LoVo (cell line): ENCODE measurements around the gene SLIT1.

Source experiments
- DNase-seq: peaks from one replicate; pipeline ENCODE4 v3.0.0-alpha.2; 2016; ENCODE audit warnings: low spot score

SLIT1 gene

GRCh38 chr10:97079448-97079847 is 106.3 kb downstream of the SLIT1 start:
- no peak for DNase-seq

DNA sequence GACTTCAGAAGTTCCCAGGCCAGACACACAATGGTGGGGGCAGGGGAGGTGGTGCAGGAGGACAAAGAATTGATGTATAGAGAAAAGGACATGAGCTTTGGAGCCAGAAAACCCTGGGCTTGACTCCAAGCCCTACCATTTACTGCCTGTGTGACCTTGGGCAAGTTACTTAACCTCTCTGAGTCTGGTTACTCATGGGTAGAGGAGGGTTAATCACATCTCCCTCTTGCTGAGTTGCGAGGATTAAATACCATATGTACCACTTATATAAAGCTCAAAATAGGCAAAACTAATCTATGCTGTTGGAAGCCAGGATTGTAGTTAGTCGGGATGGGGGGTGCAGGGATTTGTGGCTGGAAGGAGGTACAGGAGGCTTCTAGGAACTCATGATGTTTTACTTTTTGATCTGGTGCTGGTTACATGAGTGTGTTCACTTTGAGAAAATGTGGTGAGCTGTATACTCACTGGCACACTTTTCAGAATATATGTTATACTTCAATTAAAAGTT is 106.8 kb downstream of the SLIT1 start:
- no peak for DNase-seq

- DNase-seq, result no peak
These were observed 107.4 kb downstream of the SLIT1 start for GRCh38 chr10:97078261-97078937.

GRCh38 chr10:97076781-97077180 is 109.0 kb downstream of the SLIT1 start:
- no peak for DNase-seq

GRCh38 chr10:97075961-97076525 is 109.7 kb downstream of the SLIT1 start:
- DNase-seq, result no peak

DNA sequence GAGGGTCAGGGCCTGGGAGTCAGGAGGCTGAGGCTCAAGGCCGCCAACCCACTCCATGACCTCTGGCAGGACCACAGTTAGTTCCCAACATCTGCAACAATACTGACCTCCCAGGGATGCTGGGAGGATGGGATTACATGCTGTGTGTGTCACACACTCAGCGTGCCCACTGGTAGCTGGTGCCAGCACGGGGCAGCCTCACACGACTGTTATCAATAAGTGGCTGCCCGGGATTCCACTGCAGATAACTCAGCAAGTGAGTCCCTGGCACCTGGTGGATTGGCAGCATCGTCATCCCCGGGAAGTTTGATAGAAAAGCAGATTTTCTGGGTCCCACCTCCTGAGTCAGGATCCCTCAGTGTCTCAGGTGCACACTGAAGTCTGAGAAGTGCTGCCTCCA is 110.3 kb downstream of the SLIT1 start:
- DNase-seq, result no peak

DNA sequence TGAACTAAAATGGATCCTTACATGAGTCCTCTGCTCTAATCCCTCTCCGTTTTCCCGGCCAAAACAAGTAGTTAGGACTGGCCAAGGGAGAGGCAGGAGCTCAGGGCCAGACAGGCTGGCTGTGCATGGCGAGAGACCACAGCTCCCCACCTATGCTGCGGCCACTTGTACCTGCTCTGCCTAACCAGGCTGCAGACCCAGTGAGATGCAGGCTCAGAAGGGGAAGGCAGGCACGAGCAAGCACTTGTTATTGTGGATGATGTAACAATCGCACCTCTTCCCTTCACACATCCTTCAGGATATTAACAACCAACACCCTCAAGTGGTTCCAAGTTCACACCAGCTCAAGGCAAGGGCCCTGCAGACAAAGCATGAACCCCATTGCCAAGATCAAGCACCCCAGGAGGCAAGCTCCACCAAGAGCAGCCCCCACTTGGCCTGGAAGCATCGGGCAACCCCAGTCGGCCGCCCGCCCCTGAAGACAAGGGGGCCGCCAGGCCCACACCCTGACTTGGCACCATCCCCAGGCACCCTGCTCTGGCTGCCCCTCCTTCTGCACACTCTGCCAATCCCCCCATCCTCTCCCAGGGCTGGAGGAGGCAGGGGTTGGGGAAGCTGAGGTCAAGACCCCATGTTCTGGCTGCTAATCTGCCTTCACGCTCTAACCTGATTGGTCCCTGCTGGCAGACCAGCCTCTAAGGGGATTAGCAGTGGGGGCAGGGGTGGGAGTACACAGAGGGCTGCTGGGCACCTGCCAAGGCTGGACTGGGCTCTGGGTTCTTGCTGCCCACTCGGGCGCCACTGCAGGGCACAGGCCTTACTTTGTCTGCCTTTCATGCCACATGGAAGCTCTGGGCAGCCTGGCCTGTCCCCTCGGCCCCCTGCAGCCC is 111.3 kb downstream of the SLIT1 start:
- no peak for DNase-seq

- DNase-seq, result peak; percentile 76
These were observed 112.7 kb downstream of the SLIT1 start for GRCh38 chr10:97072851-97073665.

DNA sequence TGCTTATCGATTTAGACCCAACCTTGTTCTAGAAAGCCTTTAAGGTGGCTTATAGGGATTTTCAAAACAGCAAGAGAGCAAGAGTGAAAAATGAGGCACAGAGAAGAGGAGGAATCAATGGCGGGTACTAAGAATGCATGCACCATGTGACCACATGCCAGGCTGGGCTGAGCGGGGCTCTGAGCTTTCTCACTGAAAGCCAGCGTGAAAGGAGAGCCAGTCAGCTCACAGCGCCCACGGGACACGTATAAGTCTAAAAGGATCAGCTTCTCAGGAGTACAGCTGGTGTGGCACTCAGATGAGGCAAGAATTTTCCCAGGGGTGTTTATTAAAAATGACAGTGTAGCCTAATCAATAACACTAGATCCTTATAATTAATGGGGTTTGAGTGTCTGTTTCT is 114.3 kb downstream of the SLIT1 start:
- DNase-seq, result no peak

GRCh38 chr10:97069576-97070362 is 116.0 kb downstream of the SLIT1 start:
- DNase-seq, result peak; percentile 96

DNA sequence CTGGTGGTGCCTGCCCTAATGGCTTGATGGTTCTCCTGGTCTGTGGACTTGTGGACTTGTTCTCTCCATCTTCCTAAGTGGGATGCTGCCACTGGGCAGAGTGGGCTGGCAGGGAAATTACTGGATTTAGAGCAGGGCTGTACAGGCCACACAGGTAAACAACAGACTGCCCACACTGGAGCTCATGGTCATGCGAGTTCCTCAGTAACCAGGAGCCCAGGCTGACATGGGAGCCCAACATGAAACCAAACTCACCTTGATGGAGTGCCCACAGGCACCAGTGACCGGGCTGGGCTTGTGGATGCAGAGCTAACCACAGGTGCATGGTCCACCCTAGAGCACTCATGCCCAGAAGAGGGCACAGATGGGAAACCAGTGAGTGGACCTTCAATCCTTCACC is 116.7 kb downstream of the SLIT1 start:
- no peak for DNase-seq

GRCh38 chr10:97067716-97068391 is 117.9 kb downstream of the SLIT1 start:
- no peak for DNase-seq

- no peak for DNase-seq
These were observed 118.7 kb downstream of the SLIT1 start for GRCh38 chr10:97066877-97067555.

GRCh38 chr10:97065686-97066660 is 119.8 kb downstream of the SLIT1 start:
- no peak for DNase-seq

DNA sequence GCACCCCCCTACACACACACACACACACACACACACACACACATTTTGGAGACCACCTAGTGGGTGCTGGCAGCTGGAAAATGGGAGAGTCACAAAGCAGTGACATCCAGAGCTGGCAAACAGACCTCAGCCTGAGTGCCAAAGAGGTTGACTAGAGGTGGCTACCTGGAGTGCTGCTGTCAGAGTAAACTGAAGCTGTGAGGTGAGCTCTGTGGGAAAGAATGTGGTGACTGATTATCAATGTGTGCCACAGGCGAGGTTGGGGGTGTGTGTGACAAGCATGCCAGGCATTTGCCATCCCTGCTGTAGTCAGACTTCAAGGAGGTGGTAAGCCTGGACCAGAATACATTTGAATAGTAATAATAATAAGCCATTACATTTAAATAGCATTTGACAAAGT is 120.6 kb downstream of the SLIT1 start:
- peak; percentile 78 for DNase-seq

DNA sequence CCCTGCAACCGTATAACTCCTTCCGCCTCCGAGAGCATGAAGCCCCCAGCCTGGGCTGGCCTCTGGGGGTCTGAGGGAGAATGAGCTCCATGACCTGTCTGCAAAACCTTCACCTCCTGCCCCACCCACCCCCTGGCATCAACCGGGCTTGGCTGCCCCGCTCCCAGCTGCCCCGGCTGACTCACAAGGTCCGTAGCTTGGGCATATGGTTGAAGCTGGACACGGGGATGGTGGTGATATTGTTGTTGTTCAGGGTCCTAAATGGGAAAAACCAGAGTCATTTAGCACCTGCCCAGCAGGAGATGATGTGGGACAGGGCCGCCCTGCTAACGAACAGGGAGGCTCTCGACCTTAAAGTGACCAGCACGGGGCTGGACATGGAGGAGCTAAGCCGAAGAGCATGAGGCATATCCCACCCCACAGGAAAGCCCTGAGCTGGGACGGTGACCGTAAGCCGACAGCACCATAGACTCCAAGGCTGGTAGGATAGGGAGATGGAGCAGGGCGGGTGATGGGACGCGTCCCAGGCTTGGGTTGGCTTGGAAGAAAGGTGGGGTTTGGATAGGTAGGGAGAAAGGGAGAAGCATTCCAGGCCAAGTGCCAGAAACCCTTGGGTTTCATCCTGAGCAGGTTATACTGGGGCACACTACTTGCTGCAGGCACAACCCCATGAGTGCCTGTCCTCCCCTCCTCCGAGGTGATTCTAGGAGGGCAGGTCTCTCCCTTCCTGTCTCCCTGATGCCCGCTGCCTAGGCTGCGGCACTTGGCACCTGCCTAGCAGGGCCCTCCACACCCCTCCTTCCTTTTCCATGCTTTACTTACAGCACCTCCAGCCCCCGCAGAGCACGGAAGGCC is 121.5 kb downstream of the SLIT1 start:
- no peak for DNase-seq

- DNase-seq, result no peak
These were observed 122.3 kb downstream of the SLIT1 start for GRCh38 chr10:97063271-97063982.
